Subcutaneous adipose tissue (tissue), 4 donors: ENCODE results near the gene KLHL33. TPM values are rescaled to one million over a fixed set of nuclear protein-coding genes. Genes with fewer than 3 reads are reported as not detected.

Source experiments
- total RNA-seq, 4 donors: library from RNA; depleted of rRNA; stranded (reverse); fragments of >200 nt; gene quantifications; one replicate each; pipeline ENCODE4 v1.1.0, GENCODE V29; 2016
- TF ChIP-seq, protein P1 (sequence below): fragments of 450-650 bp; IDR thresholded peaks from one replicate; pipeline ENCODE4 v1.5.1; 2016; ENCODE audit warnings: low read depth, mild to moderate bottlenecking, control low read depth, antibody characterized with exemption, moderate library complexity

Gene KLHL33
- total RNA-seq, 4 donors from 2014 or later: 0.16 to 3.4 (median 0.81) TPM

GRCh38 chr14:20416223-20416622 is 19.7 kb downstream of the KLHL33 start:
- TF ChIP-seq, protein P1, sequence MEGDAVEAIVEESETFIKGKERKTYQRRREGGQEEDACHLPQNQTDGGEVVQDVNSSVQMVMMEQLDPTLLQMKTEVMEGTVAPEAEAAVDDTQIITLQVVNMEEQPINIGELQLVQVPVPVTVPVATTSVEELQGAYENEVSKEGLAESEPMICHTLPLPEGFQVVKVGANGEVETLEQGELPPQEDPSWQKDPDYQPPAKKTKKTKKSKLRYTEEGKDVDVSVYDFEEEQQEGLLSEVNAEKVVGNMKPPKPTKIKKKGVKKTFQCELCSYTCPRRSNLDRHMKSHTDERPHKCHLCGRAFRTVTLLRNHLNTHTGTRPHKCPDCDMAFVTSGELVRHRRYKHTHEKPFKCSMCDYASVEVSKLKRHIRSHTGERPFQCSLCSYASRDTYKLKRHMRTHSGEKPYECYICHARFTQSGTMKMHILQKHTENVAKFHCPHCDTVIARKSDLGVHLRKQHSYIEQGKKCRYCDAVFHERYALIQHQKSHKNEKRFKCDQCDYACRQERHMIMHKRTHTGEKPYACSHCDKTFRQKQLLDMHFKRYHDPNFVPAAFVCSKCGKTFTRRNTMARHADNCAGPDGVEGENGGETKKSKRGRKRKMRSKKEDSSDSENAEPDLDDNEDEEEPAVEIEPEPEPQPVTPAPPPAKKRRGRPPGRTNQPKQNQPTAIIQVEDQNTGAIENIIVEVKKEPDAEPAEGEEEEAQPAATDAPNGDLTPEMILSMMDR: no peak

- TF ChIP-seq, protein P1: no peak
Measured at GRCh38 chr14:20415782-20416206, 20.2 kb downstream of the KLHL33 start.

- TF ChIP-seq, protein P1: no peak
Measured at GRCh38 chr14:20413744-20414082, 22.3 kb downstream of the KLHL33 start.

DNA sequence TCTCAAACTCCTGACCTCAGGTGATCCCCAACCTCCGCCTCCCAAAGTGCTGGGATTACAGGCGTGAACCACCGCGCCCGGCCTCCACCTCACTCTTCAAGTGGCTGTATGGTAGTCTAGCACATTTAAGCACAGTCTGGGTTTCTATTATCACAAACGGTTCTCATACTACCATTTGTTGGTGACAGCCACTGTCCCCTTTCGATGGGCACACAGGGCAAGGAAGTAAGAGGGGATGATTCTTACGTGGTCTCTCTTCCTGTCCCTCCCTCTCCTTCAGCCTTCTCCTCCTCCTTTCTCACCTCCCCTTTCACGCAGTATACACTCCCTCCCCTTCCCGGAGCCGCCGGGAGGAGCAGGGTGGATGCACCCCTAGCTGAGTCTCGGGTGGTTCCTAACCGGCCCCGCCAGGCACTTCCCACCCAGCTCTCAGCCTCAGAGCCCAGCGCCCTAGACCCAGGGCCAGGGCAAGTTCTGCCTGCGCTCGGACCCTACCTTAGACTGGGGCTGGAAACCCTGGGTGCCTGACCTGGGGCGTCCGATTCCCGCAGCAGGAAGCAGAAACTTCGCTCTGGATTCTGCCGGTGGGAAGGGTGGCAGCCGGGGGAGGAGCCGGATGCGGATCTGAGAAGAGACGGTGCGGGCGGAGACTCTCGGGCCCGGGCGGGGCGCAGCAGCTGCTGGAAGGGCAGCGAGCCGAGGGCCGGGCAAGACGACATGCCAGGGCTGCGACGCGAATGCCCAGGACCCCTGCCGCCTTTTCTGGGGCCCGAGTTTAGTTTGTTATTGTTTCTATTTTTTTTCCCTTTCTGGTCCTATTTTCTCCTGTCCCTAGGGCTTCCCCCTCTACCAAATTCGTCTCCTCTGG is 22.9 kb downstream of the KLHL33 start, which contains the start of gene TEP1:
Gene TEP1, minus strand, starts transcription at position 626 of the 868 bp plus-strand sequence. CDS start 5,062 bp downstream, outside the sequence.
- TF ChIP-seq, protein P1: no peak

- TF ChIP-seq, protein P1: no peak
Measured at GRCh38 chr14:20412411-20412810, 23.6 kb downstream of the KLHL33 start.

- TF ChIP-seq, protein P1: no peak
Measured at GRCh38 chr14:20409226-20409625, 26.7 kb downstream of the KLHL33 start.

DNA sequence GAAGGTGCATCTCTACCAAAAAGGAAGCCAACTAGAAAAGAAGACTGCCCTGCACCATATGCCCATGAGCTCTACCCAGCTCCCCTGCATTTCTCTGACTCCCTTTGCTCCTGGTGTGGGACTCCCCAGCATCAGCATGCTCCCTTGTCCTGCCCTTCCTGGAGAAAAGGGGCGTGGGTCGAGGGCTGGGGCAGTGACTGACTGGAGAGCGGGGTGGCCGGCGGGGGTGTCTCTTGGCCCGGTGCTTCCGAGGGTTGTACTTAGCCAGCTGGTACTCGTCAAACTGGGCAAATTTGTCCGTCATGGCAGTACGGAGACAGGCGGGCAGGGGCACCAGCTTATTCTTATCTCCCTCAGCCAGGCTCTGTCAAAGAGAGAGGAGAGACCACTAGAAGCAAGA is 32.4 kb downstream of the KLHL33 start:
- TF ChIP-seq, protein P1: no peak
